ENCODE measurements around the gene C12orf43.

The C12orf43 gene

GRCh38 chr12:120972870-120973543 is 43.3 kb downstream of the C12orf43 start:
- DNase-seq = no peak

DNA sequence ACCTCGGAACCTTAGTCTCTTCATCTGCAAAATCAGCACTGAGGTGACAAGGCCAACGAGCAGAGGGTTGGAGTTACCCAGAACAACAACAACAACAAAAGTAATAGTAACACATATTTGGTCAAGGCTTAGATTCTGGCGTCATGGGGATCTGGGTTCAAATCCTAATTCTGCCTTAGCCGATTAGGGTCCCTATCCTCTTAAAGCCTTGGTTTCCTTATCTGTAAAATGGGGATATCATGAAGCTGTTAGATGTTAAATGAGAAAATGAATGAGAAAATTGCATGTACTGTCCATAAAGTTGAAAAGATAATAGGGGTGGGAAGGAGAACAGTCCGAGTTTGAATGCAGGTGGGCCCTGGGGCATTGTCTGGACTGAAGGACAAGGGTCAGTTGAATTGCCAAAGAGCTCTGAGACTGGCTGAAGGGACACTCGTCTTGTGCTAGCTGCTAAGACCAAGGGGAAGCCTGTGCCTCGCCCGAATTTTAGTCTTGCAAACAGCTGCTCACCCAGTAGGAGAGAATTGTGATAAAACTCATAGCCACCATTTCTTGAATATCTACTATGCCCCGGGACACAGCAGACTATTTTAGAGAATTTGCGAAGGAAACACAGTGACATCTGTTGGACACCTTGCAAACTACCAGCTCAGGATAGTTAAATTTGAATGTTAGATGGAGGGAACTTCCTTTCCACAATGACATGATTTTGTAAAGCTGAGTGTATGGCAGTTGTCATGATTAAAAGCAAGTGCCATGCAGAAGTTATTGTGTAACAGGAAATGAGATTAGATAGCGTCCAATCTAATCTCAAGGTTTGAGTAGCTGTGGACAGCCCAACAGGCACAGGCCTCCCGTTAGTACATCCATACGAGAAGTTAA is 44.7 kb downstream of the C12orf43 start:
- DNase-seq = peak; percentile 16

DNA sequence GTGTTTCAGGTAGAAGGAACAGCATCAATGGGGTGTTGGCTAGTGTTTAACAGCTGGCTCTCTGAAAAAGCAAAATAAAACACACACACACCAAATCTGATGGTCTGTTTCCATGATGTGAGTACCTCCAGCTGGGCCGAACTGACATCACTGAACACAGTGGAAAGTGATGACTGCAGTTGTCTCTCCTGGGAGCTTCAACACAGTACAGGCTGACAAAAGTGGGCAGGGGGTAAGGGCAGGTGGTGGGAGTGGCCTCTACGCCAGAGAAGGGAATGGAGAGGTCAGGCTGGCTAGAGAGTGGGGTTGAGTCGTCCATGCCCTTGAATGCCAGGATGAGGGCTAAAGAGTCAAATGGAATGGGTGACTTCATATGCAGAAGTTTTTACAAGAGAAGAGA is 46.0 kb downstream of the C12orf43 start:
- no peak for DNase-seq

DNA sequence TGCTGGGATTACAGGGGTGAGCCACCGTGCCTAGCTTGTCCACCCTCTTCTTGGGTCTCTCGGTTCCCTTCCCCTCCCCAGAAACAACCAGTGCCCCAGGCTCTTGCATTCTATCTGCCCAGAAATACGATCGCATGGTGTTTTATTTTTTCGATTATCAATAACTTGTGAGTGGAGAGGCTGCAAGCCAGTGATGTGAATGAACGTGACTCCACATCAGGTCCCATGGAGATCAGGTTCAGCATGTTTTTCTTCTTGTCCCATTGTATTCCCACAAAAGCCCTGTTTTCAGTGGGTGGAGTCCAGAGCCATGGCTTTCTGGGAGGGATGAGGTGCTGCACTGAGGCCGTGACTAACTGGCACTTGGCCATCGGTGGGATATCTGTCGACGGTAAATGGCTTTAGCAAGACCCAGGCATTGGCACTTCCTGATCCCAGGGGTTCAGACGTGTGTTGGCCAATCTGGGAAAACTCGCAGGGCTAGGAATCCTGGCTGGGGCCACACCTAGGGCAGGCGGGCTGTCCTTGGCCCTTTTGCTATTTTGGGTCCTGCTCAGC is 50.7 kb downstream of the C12orf43 start:
- no peak for DNase-seq

GRCh38 chr12:120964298-120964697 is 52.0 kb downstream of the C12orf43 start:
- DNase-seq = no peak

- no peak for DNase-seq
Observed at GRCh38 chr12:120962532-120963020, 53.7 kb downstream of the C12orf43 start.

- no peak for DNase-seq
Observed at GRCh38 chr12:120961604-120962531, 54.4 kb downstream of the C12orf43 start.

DNA sequence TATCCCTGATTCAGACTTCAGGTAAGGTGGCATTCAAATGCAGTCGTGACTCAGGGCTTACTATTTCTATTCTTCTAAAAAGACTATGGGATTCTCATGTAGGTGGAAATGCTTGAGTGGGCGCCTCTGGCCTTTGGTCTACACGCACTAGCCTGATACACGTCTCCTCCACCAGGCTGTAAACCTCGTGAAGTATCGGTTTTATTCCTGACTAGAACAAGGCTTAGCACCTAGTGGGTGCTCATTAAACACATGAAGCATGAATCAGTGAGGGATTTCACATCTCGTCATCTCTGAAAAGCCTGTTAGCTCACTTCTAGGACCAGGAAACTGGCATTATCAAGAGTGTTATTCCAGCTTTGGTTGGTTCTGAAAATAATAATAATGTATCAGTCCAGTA is 55.6 kb downstream of the C12orf43 start:
- DNase-seq = peak; percentile 25

DNA sequence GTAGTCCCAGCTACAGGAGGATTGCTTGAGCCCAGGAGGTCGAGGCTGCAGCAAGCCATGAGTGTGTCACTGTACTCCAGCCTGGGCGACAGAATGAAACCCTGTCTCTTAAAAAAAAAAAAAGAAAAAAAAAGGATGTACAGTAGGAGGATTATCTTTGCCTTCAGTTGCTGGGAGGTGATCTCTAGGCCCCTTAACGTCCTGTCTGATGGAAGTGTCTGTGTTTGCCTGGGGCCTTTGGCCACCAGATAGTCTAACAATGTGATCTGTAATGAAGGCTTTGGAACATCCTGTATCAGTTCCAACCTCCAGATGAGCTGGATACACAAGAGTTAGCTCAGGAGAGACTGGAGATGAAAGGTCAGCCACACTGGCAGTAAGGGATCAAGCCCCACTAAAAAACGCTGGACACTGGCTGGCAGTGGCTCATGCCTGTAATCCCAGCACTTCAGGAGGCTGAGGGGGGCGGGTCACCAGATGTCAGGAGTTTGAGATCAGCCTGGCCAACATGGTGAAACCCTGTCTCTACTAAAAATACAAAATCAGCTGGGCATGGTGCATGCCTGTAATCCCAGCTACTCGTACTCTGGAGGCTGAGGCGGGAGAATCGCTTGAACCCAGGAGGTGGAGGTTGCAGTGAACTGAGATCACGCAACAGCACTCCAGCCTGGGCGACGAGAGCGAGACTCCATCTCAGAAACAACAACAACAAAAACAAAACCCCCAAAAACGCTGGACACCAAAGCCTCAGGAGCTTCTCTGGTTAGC is 57.0 kb downstream of the C12orf43 start:
- DNase-seq = no peak

- no peak for DNase-seq
Observed at GRCh38 chr12:120956579-120957300, 59.5 kb downstream of the C12orf43 start.

- DNase-seq = no peak
Observed at GRCh38 chr12:120955232-120955631, 61.1 kb downstream of the C12orf43 start.

DNA sequence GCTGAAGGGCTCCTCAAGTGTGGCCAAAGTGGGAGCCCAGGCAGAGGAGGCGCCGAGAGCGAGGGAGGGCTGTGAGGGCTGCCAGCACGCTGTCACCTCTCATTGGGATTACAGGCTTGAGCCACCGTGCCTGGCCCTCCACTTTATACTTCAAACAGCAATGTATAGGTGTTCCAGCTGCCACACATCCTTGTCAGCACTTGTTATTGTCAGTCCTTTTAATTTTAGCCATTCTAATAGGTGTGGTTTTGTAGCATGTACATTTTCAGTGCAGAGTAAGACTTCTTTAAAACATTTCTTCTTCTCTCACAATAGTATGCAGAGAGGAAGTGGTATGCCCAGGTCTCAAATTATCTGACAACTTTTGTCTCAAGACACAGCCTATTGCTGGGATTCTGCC is 65.5 kb downstream of the C12orf43 start:
- no peak for DNase-seq
